ENCODE results near the gene HEATR5B.
A peak's percentile ranks its signal among the peaks of the same experiment; 100 is the strongest.
"Not testable (repeated sequence)": the region's sequence is repeated elsewhere in the genome, so short reads cannot be mapped to it uniquely, and the experiment has no call there.

The HEATR5B gene

DNA sequence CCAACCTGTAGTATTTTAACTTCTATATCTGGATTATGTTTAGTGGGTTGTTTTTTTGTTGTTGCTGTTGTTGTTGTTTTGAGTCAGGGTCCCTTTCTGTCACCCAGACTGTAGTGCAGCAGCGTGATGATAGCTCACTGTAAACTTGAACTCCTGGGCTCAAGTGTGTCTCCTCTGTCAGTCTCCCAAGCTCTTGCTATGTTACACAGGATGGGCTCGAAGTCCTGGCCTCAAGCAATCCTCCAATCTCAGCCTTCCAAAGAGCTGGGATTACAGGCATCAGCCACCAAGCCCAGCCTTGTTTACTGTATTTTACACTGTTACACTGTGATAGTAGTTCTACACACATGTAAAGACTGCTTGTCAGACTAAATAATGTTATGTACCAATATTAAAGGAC, 108.1 kb downstream of the HEATR5B start:
- no peak for DNase-seq

DNA sequence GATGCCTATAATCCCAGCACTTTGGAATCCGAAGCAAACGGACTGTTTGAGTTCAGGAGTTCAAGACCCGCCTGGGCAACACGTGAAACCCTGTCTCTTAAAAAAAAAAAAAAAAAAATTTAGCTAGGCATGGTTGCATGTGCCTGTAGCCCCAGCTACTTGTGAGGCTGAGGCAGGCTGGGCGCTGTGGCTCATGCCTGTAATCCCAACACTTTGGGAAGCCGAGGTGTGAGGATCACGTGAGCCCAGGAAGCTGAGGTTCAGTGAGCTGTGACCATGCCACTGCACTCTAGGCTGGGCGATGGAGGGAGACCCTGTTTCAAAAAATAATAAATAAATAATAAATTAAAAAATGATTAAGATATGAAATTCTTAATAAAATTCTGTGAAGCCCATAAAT, 108.9 kb downstream of the HEATR5B start:
- no peak for DNase-seq

DNA sequence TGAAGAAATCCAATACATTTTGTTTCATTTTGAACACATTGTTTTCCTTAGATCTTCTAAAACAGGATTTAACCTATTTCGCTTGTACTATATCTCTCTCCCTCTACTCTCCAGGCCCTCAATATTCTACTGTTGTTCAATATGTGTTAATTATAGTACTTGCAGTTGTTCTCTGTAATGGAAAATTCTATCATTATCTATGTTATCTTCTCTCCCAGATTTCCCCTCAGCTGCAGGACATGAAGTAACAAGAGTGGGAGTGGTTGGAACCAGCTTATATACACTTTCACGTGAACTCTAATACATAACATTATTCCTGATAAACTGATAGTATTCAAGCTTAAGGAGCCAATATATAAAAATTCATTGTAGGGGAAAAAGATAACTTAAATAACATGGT, 110.9 kb downstream of the HEATR5B start:
- DNase-seq, result no peak

DNA sequence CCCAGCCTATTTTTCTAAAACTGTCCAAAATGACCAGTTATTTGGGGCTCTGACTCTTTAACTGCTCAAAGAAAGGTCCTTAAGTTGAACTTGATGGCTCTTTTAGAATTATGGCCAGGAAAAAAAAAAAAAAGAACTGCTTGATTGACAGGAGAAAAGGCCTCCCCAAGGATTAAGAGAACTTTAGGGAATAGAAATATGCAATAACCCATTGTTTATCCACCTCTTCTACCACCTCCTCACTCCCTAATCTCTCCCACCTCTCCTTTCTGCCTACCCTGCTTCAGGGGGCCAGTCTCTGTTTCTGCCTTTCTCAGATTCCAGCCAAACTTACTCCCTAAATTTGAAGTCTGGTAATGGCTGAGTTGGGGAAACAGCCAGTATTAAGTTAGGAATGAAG, 112.2 kb downstream of the HEATR5B start:
- DNase-seq, result no peak

DNA sequence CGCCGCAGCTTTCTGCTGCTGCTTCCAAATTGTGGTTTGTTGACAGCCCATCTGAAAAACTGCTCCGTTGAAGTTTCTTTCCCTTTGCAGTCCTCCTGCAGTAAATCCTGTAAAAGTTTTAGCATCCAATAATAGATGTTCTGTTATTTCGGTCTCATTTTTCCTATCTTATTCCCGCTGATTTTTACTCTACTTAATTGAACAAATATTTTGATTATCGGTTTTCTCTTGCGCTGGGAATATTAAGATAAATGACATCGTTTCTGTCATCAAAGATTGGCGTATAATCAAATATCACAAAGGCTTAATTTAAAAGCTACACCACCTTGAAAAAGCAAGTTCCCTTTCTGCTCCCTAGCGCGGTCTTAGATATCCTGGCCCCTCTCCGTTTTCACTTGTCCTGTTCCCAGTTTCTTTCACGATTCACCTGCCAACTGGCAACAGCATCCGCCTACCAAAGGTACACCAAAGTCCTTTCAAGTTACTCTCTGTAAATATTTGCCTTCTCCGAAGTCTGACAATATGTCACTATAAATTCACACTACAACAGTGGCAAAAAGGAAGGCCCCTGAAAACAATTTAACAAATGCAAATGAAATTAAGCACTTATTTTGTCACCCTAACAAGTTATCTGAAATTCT, 116.8 kb downstream of the HEATR5B start:
- DNase-seq, result no peak

DNA sequence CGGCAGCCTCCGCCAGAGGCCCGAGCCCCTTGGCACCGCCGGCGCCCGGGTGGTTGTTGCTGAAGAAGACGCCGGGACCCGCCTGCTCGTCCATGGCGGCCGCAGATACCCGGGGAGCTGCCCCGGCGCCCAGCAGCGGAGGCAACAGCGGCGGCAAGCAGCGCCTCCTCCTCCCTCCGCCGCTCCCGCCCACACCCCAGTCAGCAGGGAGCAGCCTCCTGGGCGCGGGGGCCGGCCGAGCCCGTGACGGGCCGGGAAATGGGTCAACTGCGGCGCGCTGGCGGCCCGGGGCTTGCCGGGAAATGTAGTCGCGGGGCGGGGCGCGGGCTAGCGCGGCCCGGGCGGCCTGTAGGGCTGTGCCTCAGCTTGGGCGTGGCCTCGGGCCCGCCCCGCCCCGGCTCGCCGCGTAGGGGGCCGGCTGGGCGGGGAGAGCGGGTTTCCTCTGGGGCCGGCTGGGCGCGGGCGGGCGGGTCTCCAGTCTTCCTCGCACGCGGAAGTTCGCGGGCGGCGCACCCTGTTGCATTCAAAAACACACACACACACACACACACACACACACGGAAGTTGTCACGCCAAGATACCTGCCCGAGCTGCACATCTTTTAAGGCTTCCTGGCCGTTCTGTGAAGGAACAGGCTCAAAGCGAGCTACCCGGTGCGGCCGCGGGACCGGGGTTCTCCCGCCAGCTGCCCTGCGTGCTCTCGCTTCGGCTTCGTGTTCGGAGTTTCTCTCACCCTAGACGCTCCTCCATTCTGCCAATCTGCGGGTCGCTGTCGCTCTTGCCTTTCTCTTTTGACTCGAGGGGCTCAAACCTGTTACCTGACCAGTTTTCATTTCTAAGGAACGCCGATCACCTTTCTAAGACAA, 117.6 kb downstream of the HEATR5B start, which contains the start of gene STRN:
STRN (minus strand) TSS at position 167 of the 866 bp plus-strand sequence; CDS start at position 94, 73 bp downstream.
- peak; percentile 98 for DNase-seq

DNA sequence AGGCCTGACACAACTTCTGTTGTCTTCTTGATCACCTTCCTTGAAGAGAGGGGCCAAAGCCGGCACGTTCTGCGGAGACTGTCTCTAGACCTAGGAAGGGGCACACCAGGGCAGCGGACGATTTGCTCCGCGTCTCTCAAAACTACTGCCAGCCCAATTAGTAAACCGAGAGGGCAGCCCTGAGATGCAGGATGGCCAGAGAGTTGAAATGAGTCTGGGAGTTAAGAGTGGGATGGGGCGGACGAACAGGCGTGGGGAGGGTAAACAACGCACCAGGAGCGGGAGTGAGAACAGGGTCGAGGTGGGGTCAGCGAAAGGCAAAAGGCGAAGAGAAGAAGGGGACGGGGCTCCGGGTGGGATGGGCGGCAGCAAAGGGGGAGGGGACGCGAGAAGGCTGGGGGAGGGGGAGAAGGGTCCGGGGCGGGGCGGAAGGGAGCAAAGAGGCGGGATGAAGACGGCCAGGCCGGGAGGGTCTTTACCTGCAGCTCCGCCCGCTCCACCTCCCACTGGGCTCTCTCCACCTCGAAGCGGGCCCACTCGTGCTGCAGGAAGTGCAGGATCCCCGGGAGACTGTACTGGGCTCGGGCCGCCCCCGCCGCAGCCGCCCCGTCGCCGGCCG, 118.3 kb downstream of the HEATR5B start:
- DNase-seq, result peak; percentile 23

DNA sequence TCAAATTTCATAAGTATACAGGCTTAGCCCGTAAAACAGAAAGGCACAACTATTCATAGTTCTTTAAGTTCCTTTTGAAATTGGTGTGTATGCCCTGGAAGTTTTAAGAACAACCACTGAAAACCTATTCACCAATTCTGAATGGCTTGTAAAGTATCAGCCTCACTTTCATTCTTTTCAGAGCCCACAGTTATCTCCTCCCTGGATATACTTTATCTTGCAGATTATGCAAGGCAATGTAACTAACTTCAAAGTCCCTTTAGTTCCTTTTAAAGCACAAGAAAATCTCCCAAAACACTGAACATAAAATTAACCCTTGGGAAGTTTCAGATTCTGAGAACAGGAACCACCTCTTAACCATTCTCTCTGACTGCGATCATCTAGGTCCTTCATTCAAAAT, 119.0 kb downstream of the HEATR5B start:
- DNase-seq, result no peak

DNA sequence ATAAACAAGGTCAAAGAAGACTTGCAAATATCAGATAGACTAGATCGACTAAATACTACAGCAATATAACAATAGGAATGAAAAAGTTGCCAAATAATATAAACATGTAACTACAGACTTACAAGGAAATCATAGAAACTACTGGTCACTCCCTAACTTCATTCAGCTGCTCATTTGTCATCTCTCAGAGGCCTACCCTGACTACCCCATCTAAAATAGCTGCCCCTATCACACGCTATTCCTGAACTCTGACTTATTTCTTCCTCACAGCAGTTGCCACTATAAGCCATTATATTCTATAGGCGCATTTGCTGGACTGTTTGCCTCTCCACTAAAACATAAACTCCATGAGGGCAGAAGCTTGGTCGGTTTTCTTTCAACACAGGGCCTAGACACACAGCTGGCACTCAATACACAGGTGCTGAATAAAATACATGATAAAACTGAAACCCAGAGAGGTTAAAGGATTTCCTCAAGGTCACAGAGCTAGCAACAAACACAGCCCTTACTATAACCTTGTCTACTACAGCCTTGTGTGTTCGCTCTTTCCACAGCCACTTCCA, 119.6 kb downstream of the HEATR5B start:
- DNase-seq, result no peak

DNA sequence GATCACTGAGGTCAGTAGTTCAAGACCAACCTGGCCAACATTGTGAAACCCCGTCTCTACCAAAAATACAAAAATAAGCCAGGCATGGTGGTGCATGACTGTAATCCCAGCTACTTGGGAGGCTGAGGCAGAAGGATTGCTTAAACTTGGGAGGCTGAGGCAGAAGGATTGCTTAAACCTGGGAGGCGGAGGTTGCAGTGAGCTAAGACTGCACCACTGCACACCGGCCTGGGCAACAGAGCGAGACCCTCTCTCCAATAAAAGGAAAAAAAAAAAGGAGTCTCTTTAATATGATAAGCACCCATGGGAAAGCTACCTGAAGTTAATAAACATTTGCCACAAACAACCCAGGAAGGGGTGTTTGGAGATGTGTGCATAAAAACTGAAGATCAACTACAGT, 120.4 kb downstream of the HEATR5B start:
- DNase-seq, result no peak

DNA sequence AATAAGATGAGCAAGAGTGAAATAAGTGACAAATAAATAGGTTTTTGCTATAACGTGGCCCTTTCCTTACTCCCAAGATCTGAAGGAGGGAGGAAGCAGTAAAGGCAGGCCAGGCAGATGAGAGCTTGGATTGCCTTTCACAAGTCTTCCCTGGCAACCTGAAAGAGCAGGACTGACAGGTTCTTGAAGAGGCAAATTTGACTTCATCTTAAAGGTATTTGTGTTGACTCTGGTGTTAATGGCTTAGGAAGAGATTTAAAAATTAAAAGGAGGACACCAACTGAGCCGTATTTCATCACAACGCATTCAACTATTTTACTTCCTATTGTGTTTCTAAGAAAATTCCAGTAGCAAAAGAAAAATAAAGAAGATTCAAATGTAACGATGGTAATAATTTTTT, 121.1 kb downstream of the HEATR5B start:
- no peak for DNase-seq

DNA sequence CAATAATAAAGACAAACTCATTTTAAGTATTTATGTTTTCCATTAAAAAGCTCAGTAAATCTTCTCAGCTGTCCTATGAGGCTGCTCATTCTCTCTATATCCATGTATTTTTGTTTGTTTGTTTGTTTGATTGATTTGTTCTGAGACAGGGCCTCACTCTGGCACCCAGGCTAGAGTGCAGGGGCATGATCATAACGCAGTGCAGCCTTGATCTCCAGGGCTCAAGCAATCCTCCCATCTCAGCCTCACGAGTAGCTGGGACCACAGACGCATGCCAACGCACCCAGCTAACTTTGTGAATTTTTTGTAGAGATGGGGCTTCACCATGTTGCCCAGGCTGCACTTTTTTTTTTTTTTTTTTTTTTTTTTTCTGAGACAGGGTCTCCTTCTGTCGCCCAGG, 123.4 kb downstream of the HEATR5B start:
- DNase-seq, result no peak

DNA sequence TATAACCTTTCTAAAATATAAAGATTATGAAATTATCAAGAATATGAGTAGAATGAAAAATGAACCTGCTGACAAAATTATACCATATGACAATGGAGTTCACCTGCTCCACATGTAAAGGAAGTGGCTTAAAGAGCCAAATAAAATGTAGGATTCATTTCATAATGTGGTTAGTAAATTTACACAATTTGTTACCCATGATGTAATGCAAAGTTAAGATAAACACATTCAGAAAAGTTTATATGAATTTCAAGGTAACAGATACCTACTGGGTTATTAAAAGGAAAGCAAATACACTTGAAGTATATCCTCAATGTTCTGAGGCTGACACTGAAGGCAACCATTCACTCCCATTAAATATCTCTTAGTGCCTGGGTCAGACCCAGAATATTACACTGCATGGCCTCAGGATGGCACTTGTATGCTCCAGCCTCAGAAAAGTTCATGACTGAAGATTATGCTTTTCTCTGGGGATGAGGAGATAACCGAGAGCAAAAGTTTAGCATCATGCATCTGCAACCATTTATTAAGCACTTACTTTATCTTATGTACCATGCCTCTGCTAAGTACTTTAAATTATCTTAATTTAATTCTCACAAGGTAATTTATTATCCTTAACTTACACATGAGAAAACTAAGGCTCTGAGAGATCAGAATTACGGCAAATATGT, 124.0 kb downstream of the HEATR5B start:
- DNase-seq, result no peak

DNA sequence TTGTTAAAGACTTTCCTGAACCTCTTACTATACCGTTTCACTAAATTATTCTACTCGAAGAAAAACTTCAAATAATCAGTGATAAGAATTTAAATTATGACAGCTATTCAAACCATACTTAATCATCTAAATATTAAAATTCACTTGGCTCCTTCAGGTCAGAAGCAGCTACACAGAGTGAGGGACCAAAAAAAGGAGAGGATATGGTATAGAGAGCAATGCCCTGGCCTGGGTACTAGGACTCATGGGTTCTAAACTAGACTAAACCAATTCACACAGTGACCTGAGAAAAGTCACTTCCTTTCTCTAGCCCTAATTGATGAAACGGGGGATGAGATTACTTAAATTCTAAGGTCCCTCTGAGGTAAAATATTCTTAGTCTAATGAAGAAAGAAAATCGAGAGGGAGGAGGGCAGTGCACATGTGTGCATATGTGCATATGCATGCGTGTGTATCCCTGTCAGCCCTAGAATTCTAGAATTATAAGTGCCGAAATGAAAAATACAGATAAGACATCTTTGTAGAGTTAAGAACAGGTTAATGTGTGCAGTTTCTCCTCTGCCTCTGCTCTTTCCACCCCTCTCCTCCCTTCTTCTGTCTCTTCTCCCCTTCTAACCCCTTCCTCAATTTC, 129.1 kb downstream of the HEATR5B start:
- no peak for DNase-seq

DNA sequence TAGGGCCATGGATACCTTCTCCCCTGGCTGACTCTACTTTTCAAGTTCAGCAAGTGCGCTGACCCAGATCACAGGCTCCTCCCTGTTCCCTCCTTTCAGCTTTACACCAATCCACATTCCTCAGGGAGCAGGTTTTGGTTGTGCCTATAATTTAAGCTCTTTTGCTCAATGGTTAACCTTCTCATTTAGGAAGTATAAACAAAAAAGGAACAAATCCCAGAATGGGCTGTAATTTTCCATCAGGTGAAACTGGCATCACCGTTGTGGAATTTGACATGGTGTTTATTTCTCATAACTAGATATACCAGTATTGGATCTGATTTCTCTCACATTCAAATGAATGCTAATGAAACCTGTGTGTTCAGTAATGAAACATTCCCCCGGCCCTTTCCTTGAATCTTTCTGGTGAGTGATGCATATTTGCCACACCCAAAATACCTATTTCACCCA, 131.4 kb downstream of the HEATR5B start:
- no peak for DNase-seq

DNA sequence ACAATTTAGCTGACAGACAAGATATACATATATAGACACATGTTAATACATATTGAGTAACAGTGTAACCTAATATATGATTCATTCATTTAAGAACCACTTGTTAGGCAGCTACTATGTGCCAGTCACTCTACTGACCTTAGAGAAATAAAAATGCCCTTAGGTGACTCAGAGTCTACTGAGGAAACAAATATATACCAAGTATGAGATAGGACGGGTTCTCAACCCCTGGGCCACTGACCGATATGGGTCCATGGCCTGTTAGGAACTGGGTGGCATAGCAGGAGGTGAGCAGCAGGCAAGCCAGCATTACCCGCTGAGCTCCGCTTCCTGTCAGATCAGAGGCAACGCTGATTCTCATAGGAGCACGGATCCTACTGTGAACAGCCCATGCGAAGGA, 132.6 kb downstream of the HEATR5B start:
- no peak for DNase-seq

DNA sequence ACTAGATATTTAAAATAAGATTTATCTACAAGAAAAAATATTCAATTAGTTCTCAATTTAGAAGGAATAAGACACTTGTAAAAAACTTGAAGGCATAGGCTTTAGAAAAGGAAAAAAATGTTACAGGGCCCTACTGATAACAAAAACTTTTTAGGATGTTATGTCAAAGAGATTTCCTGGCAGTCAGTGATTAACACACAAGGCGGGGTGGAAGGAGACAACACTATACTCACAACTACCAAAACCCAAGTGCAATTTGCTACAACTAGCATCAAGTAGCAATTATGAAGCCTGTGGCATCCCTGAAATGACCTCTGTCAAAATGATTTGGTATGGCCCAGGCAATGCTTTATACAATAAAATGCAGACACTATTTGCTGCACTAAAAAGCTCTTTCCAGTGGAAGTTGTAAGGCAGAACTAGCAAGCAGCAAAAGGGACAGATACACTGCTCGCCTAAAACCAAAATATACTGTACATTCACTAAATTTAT, 133.1 kb downstream of the HEATR5B start:
- no peak for DNase-seq

DNA sequence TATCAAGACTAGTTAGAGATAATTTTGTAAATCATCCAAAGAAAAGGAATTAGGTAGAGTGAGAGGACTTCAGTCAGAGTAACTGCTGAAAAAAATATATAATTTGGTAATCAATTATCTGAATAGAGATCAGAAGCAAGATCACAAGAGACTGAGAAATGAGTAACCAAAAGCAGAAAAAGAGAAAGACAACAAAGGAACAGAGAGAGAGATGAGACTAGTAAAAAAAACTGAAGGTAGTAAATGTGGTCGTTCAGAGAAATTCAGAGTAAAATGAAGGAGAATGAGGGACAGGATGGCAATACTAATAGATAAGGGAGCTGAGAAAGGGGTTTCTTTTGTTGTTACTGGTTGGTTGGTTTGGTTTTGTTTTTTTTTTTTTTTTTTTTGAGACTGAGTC, 134.3 kb downstream of the HEATR5B start:
- DNase-seq, result no peak

DNA sequence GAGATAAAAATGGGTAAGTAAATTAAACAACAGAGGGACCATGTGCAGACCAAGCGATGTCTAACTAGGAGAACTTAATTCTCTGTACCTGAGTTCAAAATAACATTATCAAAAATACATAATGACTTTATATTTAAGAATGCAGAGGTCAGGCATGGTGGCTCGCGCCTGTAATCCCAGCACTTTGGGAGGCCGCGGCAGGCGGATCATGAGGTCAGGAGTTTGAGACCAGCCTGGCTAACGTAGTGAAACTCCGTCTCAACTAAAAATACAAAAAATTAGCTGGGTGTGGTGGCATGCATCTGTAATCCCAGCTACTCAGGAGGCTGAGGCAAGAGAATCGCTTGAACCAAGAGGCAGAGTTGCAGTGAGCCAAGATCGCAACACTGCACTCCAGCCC, 138.9 kb downstream of the HEATR5B start:
- not testable (repeated sequence) for DNase-seq

DNA sequence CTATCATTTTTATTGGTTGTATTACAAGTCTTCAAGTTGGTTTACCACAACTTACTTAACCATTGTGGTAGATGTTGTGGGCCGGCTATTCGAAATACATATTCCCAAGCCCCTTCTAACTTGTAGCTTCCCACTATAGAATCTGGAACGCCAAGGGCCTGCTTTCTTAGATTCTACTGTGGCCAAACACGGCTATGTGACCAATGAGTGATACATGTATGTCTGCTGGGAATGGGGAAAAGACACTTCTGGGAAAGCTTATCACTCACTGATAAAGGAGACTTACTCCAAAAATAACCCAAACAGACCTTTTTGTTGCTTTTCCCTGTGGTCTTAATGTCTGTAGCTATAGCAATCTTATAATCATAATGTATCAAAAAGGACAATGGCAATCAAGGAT, 142.3 kb downstream of the HEATR5B start:
- no peak for DNase-seq

DNA sequence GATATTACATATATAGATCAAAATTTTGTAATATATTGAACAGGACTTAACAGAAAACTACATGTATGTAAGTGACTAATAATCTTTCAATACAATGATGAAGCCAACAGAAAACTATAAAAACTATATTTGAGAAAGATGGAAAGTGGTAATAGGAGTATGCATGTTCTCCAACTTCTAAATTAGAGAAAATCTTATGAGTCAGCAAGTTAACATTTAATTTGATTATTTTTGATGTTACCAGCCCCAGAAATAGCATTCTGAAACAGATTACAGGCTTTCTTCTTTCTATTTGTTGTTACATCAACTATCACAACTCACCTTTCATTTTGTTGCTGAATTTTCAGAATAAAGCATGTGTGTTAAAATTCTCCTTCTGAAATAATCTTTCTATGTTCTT, 147.6 kb downstream of the HEATR5B start:
- DNase-seq, result not testable (repeated sequence)

DNA sequence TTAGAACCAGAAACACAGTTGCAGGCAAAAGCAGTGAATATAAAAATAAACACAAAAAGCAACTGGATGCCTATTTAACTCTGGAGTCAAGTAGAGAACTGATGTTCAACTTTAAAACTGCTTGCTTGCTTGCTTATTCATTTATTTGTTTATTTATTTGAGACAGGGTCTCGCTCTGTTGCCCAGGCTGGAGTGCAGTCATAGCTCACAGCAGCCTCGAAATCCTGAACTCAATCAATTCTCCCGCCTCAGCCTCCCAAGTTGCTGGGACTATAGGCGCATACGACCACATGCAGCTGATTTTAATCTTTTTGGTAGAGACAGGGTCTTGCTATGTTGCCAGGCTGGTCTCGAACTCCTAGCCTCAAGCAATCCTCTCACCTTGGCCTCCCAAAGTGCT, 152.5 kb downstream of the HEATR5B start:
- not testable (repeated sequence) for DNase-seq
